ENCODE measurements around the gene LIPT1.

DNA sequence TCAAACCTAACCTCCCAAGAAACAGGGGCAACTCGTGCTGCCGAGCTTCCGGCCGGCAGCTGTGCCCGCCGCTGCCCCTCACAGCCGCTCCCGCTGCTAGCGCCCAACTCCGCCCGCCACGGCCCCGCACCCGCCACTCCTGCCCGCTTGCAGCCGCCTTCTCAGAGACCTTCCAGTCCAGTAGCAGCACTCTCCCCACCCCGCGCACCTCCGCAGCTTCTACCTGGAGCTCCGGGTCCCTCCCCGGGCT, 14.0 kb upstream of the LIPT1 start:
- TF ChIP-seq POLR2A (IDR thresholded peaks at IDR 0.05; ENCODE audit: low read length) (no peak), GATA1 (IDR thresholded peaks at IDR 0.05; ENCODE audit: low read depth, low read length) (no peak)

All from erythroblast (primary cell).